GM19240 (cell line): Measurements from ENCODE around the gene EDC4.
"Not testable (repeated sequence)": the region's sequence is repeated elsewhere in the genome, so short reads cannot be mapped to it uniquely, and the experiment has no call there.

Experiments used
- DNase-seq: peaks from one replicate; pipeline ENCODE4 v3.0.0; 2011; ENCODE audit warnings: low spot score; ENCODE audit not compliant: insufficient read length

EDC4 gene

GRCh38 chr16:67872631-67873434 is at the start of gene EDC4:
TSS of gene EDC4 (plus strand) at chr16:67873052. CDS start at chr16:67873262, 210 bp downstream.
- peak; percentile 91 for DNase-seq

GRCh38 chr16:67825119-67825518 is 47.7 kb upstream of the EDC4 start:
- no peak for DNase-seq

- no peak for DNase-seq
Measured at GRCh38 chr16:67825906-67826305, 46.9 kb upstream of the EDC4 start.

GRCh38 chr16:67828651-67829050 is 44.2 kb upstream of the EDC4 start:
- DNase-seq = no peak

- no peak for DNase-seq
Measured at GRCh38 chr16:67833030-67833414, 39.8 kb upstream of the EDC4 start.

- peak; percentile 97 for DNase-seq
Measured at GRCh38 chr16:67833415-67834241, 39.2 kb upstream of the EDC4 start.

- DNase-seq = no peak
Measured at GRCh38 chr16:67834242-67834614, 38.6 kb upstream of the EDC4 start.

- not testable (repeated sequence) for DNase-seq
Measured at GRCh38 chr16:67837190-67837589, 35.7 kb upstream of the EDC4 start.

- DNase-seq = no peak
Measured at GRCh38 chr16:67837811-67838210, 35.0 kb upstream of the EDC4 start.

- DNase-seq = no peak
Measured at GRCh38 chr16:67841198-67841815, 31.5 kb upstream of the EDC4 start.

GRCh38 chr16:67841816-67842508 is 30.9 kb upstream of the EDC4 start, which contains the start of gene THAP11:
TSS of gene THAP11 (plus strand) at chr16:67842320. CDS start at chr16:67842555, 235 bp downstream.
- DNase-seq = peak; percentile 79

GRCh38 chr16:67842509-67843342 is 30.1 kb upstream of the EDC4 start:
- peak; percentile 22 for DNase-seq

- DNase-seq = no peak
Measured at GRCh38 chr16:67843343-67843765, 29.5 kb upstream of the EDC4 start.

GRCh38 chr16:67844497-67844896 is 28.4 kb upstream of the EDC4 start:
- DNase-seq = no peak

GRCh38 chr16:67845291-67846062 is 27.4 kb upstream of the EDC4 start:
- no peak for DNase-seq

- no peak for DNase-seq
Measured at GRCh38 chr16:67846063-67846319, 26.9 kb upstream of the EDC4 start.

GRCh38 chr16:67846320-67847063 is 26.4 kb upstream of the EDC4 start, which contains the start of gene NUTF2:
TSS of gene NUTF2 (plus strand) at chr16:67846933. CDS start at chr16:67865131, 18,198 bp downstream.
- DNase-seq = peak; percentile 89

GRCh38 chr16:67847064-67847861 is 25.6 kb upstream of the EDC4 start, which contains the start of gene CENPT:
TSS of gene CENPT (minus strand) at chr16:67847693. CDS start at chr16:67833859, 13,834 bp downstream.
- DNase-seq = peak; percentile 52
